ENCODE results near the gene GPX5.

Gene GPX5

GRCh38 chr6:28563430-28564095 is 37.9 kb downstream of the GPX5 start:
- no peak for DNase-seq

DNA sequence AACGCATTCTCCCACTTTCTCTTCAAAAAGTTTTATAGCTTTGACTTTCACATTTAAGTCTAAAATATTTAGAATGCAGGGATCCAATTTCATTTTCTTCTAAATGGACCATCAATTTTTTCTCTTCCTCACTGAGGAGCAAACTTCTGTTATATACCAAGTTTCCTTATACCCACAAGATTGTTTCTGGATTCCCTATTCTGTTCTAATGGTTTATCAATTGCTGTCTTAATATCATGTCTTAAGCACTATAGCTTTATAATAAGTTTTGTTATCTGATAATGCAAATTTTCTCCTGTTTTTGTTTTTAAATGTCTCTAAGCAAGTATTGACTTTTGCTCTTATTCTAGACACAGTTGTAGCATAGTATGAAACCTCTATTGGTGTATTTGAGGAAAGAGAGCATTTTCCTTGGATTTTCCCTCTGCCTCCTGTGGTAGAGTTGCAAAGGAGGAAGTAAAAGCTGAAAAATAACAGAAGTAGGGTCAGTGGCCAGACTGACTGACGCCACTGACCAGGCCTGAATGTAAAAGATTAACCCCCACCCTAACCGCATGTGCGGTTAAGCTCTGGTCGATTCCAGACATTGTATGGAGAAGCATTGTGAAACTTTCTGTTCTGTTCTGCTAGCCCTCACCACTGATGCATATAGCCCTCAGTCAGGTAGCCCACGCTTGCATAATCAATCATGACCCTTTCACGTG is 40.3 kb downstream of the GPX5 start:
- no peak for DNase-seq

- no peak for DNase-seq
These were observed 41.0 kb downstream of the GPX5 start for GRCh38 chr6:28566527-28567252.

DNA sequence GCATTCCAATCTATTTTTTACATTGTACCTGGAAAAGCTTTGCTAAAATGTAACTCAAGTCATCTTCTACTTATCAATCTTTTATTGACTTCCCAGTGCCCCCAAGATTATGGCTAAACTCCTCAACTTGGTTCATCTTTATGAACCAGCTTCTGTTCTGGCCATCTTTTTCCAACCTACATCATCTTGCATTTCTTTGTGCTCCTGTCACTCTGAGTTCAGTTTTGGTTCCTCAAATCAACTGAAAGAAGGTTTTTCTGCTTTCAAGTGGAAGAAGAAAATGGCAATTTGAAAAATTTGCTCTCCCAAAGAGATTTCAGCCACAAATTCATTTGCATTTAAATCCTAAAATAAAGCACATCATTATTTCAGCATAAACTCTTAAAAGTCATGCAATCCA is 41.8 kb downstream of the GPX5 start:
- no peak for DNase-seq

- DNase-seq = no peak
These were observed 42.9 kb downstream of the GPX5 start for GRCh38 chr6:28568515-28569108.

DNA sequence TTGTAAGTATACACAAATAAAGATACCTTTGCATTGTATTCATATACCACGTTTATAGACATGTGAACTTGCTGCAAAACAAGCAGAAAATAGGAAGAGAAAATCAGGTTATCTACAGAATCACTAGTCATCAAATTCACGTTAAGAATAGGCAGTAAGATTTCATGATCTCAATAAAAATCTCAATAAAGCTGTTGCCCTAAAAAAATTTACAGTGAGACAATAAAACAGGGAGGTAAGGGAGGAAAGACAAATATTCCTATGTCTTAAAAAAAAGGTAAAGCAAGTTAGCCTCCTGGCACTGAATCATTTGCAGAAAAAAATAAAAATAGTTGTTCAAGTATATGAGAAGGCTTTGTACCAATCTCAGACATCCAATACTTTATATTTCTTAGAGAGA is 44.1 kb downstream of the GPX5 start:
- no peak for DNase-seq

DNA sequence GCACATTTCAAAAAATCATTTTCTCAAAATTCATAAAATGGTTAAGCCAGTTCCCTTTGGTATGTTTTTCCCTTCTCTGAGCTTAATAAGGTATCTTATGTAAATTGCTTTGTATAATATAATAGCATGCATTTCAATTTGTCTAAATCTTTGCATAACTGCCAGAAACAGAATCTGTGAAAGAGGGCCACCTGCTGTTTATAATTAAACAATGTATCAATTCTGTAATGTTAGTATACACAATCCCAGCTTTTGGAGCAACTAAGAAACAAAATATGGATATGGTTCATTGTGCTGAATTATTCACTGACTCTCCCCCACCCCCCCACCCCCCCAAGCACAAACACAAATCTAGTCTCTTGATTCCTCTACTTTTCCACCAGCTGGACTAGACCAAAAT is 54.8 kb downstream of the GPX5 start:
- DNase-seq = no peak

DNA sequence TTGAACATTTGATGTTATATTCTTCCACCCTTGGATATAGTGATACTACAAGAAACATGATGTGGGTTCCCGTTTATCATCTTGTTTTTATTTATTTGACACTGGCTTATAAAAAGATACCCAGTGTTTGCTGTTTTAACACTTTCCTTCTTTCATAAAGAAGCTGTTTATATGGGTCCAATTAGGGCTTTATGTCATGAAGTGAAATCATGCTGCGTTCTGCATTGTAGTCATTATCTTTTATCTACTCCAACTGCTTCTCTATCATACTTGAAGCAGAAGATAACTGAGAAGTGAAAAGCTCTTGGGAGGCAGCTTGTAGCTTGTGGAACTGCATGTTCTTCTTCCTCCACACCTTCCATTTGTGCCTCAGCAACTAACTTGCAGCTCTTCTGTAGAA is 57.8 kb downstream of the GPX5 start:
- no peak for DNase-seq

Data from activated naive CD4-positive, alpha-beta T cell treated with anti-CD3 and anti-CD28 coated beads, Interleukin-2, amount 50 U/mL, for 16 hours (primary cell).